SK-N-SH treated with all-trans-retinoic acid at 6 μM for 48 hours (cell line): ENCODE results near the gene RBFOX1.

Experiments used
- ATAC-seq: fragments of 200-7000 bp; cut with Tn5 transposase; 3 replicates; pipeline ENCODE4 v1.9.1; 2020; ENCODE audit warnings: mild to moderate bottlenecking, moderate library complexity
- ARNTL ChIP-seq: fragments of 450-650 bp; formaldehyde crosslinking; IDR thresholded peaks from 2 replicates; pipeline ENCODE4 v1.5.0; 2020; ENCODE audit warnings: low read depth, mild to moderate bottlenecking, moderate library complexity, borderline replicate concordance
- CREB5 ChIP-seq: fragments of 250-450 bp; sonication (Bioruptor Pico); IDR thresholded peaks from 2 replicates; pipeline ENCODE4 v1.5.1; 2020; ENCODE audit warnings: low read depth, mild to moderate bottlenecking, moderate library complexity
- CSDC2 ChIP-seq: fragments of 250-450 bp; sonication (Bioruptor Pico); IDR thresholded peaks from 2 replicates; pipeline ENCODE4 v1.5.0; 2020; ENCODE audit warnings: mild to moderate bottlenecking, moderate library complexity
- CSRNP3 ChIP-seq: fragments of 250-450 bp; sonication (Bioruptor Pico); IDR thresholded peaks from 2 replicates; pipeline ENCODE4 v1.5.1; 2021; ENCODE audit warnings: mild to moderate bottlenecking, moderate library complexity
- ESRRG ChIP-seq: fragments of 250-450 bp; sonication (Bioruptor Pico); IDR thresholded peaks from 2 replicates; pipeline ENCODE4 v1.6.1; 2021; ENCODE audit warnings: mild to moderate bottlenecking
- GLIS3 ChIP-seq: fragments of 250-450 bp; sonication (Bioruptor Pico); IDR thresholded peaks from 2 replicates; pipeline ENCODE4 v1.5.0; 2020; ENCODE audit warnings: mild to moderate bottlenecking, moderate library complexity
- OSR1 ChIP-seq: fragments of 250-450 bp; sonication (Bioruptor Pico); IDR thresholded peaks from 2 replicates; pipeline ENCODE4 v1.8.0; 2022; ENCODE audit warnings: moderate library complexity, mild to moderate bottlenecking, inconsistent platforms
- PATZ1 ChIP-seq: fragments of 250-450 bp; sonication (Bioruptor Pico); IDR thresholded peaks from 2 replicates; pipeline ENCODE4 v1.8.0; 2020; ENCODE audit warnings: mild to moderate bottlenecking, moderate library complexity, borderline replicate concordance
- PPARA ChIP-seq: fragments of 250-450 bp; sonication (Bioruptor Pico); IDR thresholded peaks from 2 replicates; pipeline ENCODE4 v1.5.0; 2020; ENCODE audit warnings: mild to moderate bottlenecking, borderline replicate concordance
- SNAI2 ChIP-seq: fragments of 250-450 bp; sonication (Bioruptor Pico); IDR thresholded peaks from 2 replicates; pipeline ENCODE4 v1.5.0; 2020; ENCODE audit warnings: mild to moderate bottlenecking, moderate library complexity
- TCF4 ChIP-seq: fragments of 250-450 bp; sonication (Bioruptor Pico); IDR thresholded peaks from 2 replicates; pipeline ENCODE4 v1.8.0; 2021; ENCODE audit warnings: mild to moderate bottlenecking, moderate library complexity, borderline replicate concordance
- TOX ChIP-seq: fragments of 250-450 bp; sonication (Bioruptor Pico); IDR thresholded peaks from 2 replicates; pipeline ENCODE4 v1.8.0; 2021; ENCODE audit warnings: mild to moderate bottlenecking, moderate library complexity, borderline replicate concordance
- TSHZ2 ChIP-seq: fragments of 250-450 bp; sonication (Bioruptor Pico); IDR thresholded peaks from 2 replicates; pipeline ENCODE4 v1.5.0; 2020; ENCODE audit warnings: mild to moderate bottlenecking, moderate library complexity
- ZC3H10 ChIP-seq: fragments of 250-450 bp; sonication (Bioruptor Pico); IDR thresholded peaks from 2 replicates; pipeline ENCODE4 v1.5.1; 2021; ENCODE audit warnings: mild to moderate bottlenecking, moderate library complexity
- ZFP3 ChIP-seq: fragments of 250-450 bp; sonication (Bioruptor Pico); IDR thresholded peaks from 2 replicates; pipeline ENCODE4 v1.5.0; 2020; ENCODE audit warnings: mild to moderate bottlenecking, moderate library complexity
- ZNF565 ChIP-seq: fragments of 450-650 bp; formaldehyde crosslinking; conservative IDR thresholded peaks from 2 replicates; pipeline ENCODE4 v1.5.0; 2020; ENCODE audit warnings: low read depth, mild to moderate bottlenecking, moderate library complexity
- ZNF70 ChIP-seq: fragments of 450-650 bp; formaldehyde crosslinking; IDR thresholded peaks from 2 replicates; pipeline ENCODE4 v1.5.0; 2020; ENCODE audit warnings: mild to moderate bottlenecking, moderate library complexity
- ZNF8 ChIP-seq: fragments of 450-650 bp; formaldehyde crosslinking; IDR thresholded peaks from 2 replicates; pipeline ENCODE4 v1.5.0; 2020; ENCODE audit warnings: mild to moderate bottlenecking, moderate library complexity

RBFOX1 gene

GRCh38 chr16:7703672-7704071, 371.0 kb downstream of the RBFOX1 start:
- no peak for ATAC-seq
- TF ChIP-seq CSRNP3 (CRISPR knock-in tag) (no peak), ZC3H10 (no peak), ZFP3 (CRISPR knock-in tag) (no peak), ZNF565 (no peak), GLIS3 (CRISPR knock-in tag) (no peak), OSR1 (no peak), ZNF70 (CRISPR knock-in tag) (no peak), ESRRG (CRISPR knock-in tag) (no peak)

- no peak for TF ChIP-seq CREB5 (CRISPR knock-in tag)
- no peak for TF ChIP-seq CSRNP3 (CRISPR knock-in tag)
- no peak for ATAC-seq
These were observed 373.2 kb downstream of the RBFOX1 start for GRCh38 chr16:7705885-7706284.

GRCh38 chr16:7709186-7709585, 376.5 kb downstream of the RBFOX1 start:
- TF ChIP-seq CSDC2 (CRISPR knock-in tag): no peak
- TF ChIP-seq ZFP3 (CRISPR knock-in tag): no peak
- TF ChIP-seq TOX: no peak
- ATAC-seq: no peak

- ATAC-seq: no peak
- TF ChIP-seq TSHZ2 (CRISPR knock-in tag) (no peak), TCF4 (CRISPR knock-in tag) (no peak), CREB5 (CRISPR knock-in tag) (no peak), ZNF8 (CRISPR knock-in tag) (no peak), PPARA (no peak), ESRRG (CRISPR knock-in tag) (no peak), TOX (no peak), PATZ1 (no peak), CSRNP3 (CRISPR knock-in tag) (no peak), ZNF70 (CRISPR knock-in tag) (no peak), SNAI2 (no peak), ARNTL (CRISPR knock-in tag) (no peak), ZC3H10 (no peak), ZFP3 (CRISPR knock-in tag) (no peak), ZNF565 (no peak), GLIS3 (CRISPR knock-in tag) (no peak)
These were observed 380.6 kb downstream of the RBFOX1 start for GRCh38 chr16:7713244-7713643.
